ENCODE results near the gene CYTL1. TPM values are rescaled to one million over a fixed set of nuclear protein-coding genes. Genes with fewer than 3 reads are reported as not detected.

Gene CYTL1
- total RNA-seq, 1 donor from 2014 or later, result 16.9 TPM

GRCh38 chr4:4990857-4991540 lies 28.3 kb downstream of the CYTL1 start:
- TF ChIP-seq, protein P1, sequence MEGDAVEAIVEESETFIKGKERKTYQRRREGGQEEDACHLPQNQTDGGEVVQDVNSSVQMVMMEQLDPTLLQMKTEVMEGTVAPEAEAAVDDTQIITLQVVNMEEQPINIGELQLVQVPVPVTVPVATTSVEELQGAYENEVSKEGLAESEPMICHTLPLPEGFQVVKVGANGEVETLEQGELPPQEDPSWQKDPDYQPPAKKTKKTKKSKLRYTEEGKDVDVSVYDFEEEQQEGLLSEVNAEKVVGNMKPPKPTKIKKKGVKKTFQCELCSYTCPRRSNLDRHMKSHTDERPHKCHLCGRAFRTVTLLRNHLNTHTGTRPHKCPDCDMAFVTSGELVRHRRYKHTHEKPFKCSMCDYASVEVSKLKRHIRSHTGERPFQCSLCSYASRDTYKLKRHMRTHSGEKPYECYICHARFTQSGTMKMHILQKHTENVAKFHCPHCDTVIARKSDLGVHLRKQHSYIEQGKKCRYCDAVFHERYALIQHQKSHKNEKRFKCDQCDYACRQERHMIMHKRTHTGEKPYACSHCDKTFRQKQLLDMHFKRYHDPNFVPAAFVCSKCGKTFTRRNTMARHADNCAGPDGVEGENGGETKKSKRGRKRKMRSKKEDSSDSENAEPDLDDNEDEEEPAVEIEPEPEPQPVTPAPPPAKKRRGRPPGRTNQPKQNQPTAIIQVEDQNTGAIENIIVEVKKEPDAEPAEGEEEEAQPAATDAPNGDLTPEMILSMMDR (IDR thresholded peaks at IDR 0.05; ENCODE audit: unreplicated experiment), result no peak
- no peak for DNase-seq (ENCODE audit: low spot score in 2 of 2, unreplicated experiment in 2 of 2)
- Mint-ChIP-seq H3K9me3 (no peaks in the 10 kb centered on the region), H3K4me1 (peaks cover 6% of the 10 kb centered on the region), H3K4me3 (no peak overlapping the region), H3K36me3 (no peaks in the 10 kb centered on the region), H3K27me3 (ENCODE audit: low read depth) (peaks cover 19% of the 10 kb centered on the region), H3K27ac (no peak overlapping the region)

GRCh38 chr4:4990329-4990728 lies 28.9 kb downstream of the CYTL1 start:
- TF ChIP-seq, protein P1 (IDR thresholded peaks at IDR 0.05; ENCODE audit: unreplicated experiment), result no peak
- DNase-seq (ENCODE audit: low spot score in 2 of 2, unreplicated experiment in 2 of 2), result no peak
- Mint-ChIP-seq H3K4me3 (no peak overlapping the region), H3K9me3 (no peaks in the 10 kb centered on the region), H3K4me1 (peaks cover 4% of the 10 kb centered on the region), H3K36me3 (no peaks in the 10 kb centered on the region), H3K27ac (no peak overlapping the region), H3K27me3 (ENCODE audit: low read depth) (peaks cover 17% of the 10 kb centered on the region)

- Mint-ChIP-seq H3K4me3 (no peak overlapping the region), H3K4me1 (no peaks in the 10 kb centered on the region), H3K9me3 (no peaks in the 10 kb centered on the region), H3K36me3 (no peaks in the 10 kb centered on the region), H3K27ac (no peak overlapping the region), H3K27me3 (ENCODE audit: low read depth) (peaks cover 7% of the 10 kb centered on the region)
- TF ChIP-seq, protein P1 (IDR thresholded peaks at IDR 0.05; ENCODE audit: unreplicated experiment), result no peak
- no peak for DNase-seq (ENCODE audit: low spot score in 2 of 2, unreplicated experiment in 2 of 2)
Observed at GRCh38 chr4:4989083-4989622, 30.1 kb downstream of the CYTL1 start.

- DNase-seq (ENCODE audit: low spot score in 2 of 2, unreplicated experiment in 2 of 2), result no peak
- no peaks in the 10 kb centered on the region for H3K4me1 Mint-ChIP-seq
- H3K9me3 Mint-ChIP-seq, result no peaks in the 10 kb centered on the region
- no peaks in the 10 kb centered on the region for H3K36me3 Mint-ChIP-seq
- H3K27me3 Mint-ChIP-seq (ENCODE audit: low read depth), result no peaks in the 10 kb centered on the region
- TF ChIP-seq, protein P1 (IDR thresholded peaks at IDR 0.05; ENCODE audit: unreplicated experiment), result no peak
- H3K27ac Mint-ChIP-seq, result no peak overlapping the region
- no peak overlapping the region for H3K4me3 Mint-ChIP-seq
Observed at GRCh38 chr4:4987656-4988055, 31.6 kb downstream of the CYTL1 start.

GRCh38 chr4:4986841-4987240 lies 32.4 kb downstream of the CYTL1 start:
- Mint-ChIP-seq H3K27me3 (ENCODE audit: low read depth) (no peaks in the 10 kb centered on the region), H3K4me3 (no peak overlapping the region), H3K36me3 (no peaks in the 10 kb centered on the region), H3K4me1 (no peaks in the 10 kb centered on the region), H3K27ac (no peak overlapping the region), H3K9me3 (no peaks in the 10 kb centered on the region)
- DNase-seq (ENCODE audit: low spot score in 2 of 2, unreplicated experiment in 2 of 2), result no peak
- TF ChIP-seq, protein P1 (IDR thresholded peaks at IDR 0.05; ENCODE audit: unreplicated experiment), result no peak

Measured in mesothelial cell of epicardium (in vitro differentiated cells).